Activated CD8-positive, alpha-beta memory T cell treated with anti-CD3 and anti-CD28 coated beads for 1 hour (primary cell): ENCODE data around the gene ATXN7L1.

Source experiments
- DNase-seq, 2 donors: peaks; one replicate each; pipeline ENCODE4 v3.0.0-alpha.2; 2020; ENCODE audit warnings: low read depth in 1 of 2; ENCODE audit errors: extremely low read depth in 1 of 2

The ATXN7L1 gene

DNA sequence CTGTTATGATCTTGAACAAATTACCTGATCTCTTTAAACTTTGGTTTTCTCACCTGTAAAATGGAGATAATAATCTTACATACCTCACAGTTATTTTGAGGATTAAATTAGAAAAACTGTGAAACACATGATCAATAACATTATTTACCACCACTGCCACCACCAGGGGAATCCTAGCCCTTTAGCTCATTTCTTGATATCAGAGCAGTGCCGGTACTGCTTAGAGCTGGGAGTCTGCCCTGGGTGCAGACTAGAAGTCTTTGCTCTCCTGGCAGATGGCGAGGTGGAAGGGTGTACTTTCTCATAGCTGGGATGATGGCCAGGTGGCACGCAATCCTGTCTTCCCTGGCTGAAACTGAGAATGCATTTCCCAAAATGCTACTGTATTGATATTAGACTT lies 282.4 kb downstream of the ATXN7L1 start:
- no peak for DNase-seq

DNA sequence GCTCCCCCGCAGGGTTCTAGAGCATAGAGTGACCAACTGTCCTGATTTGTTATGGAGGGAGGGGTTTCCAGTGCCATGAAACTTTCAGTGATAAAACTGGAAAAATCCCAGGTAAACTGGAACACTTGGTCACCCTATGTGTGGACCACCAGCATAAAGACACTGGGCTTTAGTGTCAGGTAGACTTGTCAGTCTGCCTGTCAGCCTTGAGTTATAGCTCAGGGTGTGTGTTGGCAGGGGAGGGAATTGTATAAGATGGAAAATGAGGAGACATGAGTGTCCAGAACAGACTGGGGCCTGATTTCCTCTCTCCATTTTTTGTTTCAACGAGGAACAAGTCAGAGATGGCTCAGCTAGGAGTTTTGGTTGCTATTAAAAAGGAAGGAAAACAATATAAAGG lies 284.9 kb downstream of the ATXN7L1 start:
- no peak for DNase-seq

DNA sequence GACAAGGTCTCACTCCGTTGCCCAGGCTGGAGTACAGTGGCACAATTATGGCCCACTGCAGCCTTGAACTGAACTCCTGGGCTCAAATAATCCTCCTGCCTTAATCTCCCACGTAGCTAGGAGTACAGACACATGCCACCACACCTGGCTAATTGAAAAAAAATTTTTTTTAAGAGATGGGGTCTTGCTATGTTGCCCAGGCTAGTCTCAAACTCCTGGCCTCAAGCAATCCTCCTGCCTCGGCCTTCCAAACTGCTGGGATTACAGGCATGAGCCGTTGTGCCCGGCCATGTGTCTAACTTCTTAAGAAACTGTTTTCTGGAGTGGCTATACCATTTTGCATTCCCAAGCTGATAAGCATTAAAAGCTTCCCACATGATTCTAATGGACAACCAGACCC lies 285.6 kb downstream of the ATXN7L1 start:
- no peak for DNase-seq

DNA sequence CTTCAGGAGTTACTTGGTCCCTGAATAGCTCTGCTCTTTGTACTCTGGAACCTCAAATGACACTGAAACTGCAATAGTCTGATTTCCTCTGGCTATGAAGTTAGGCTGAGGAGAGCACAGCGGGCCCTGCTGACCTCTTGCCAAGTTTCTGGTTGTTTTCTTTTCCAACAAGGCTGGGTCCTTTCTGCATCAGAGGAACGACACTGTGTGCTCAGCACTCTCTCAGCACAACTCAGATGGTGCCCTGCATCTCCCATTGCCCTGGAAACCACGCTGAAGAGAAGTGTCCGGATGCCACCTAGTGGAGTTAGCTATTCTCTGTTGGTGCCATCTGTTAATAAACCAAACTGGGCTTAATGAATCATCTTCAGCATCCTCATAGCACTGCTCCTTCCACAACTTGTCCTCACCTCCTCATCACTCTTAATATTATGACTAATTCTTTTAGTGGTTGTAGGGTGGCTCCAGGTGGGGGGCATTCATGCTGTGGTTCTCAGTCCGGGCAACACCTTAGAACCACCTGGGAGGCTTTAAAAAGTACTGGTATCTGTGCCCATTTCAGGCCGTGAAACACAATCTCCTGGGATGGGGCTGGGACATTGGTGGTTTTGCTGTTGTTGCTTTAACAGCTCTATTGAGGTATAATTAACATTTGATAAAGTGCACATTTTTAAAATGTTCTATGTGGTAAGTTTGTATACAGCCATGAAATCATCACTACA lies 286.9 kb downstream of the ATXN7L1 start:
- DNase-seq: no peak

DNA sequence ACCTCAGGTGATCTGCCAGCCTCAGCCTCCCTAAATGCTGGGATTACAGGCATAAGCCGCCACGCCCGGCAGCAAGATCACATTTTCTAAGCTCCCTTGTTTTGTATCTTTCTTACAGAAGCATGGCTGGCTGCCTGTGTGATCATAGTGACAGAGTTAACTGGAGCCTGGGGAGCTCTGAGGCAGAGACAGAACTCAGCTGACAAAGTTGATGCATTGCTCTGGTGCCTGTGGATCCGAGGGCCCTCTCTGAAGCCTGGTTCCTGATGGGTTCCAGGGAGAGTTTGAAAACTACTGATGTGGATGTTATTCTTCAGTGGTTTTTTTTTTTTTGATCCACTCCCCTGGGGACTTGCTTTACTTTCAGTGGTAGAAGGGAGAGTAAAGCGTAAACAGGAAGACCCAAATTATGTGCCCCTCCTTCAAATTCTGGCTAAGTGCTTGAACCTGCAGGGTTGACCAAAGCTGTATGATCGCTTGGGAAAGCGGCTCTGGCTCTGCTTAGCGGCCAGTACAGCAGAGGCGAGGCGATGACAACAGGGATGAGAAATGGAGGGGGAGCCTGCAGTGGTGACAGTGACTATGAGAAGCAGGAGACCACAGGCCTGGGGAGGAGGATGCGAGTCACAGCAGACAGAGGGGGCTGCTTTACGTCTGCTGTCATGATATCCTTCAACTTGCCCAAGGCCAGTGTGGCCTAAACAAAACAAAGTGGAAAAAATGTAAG lies 288.3 kb downstream of the ATXN7L1 start:
- DNase-seq: no peak

DNA sequence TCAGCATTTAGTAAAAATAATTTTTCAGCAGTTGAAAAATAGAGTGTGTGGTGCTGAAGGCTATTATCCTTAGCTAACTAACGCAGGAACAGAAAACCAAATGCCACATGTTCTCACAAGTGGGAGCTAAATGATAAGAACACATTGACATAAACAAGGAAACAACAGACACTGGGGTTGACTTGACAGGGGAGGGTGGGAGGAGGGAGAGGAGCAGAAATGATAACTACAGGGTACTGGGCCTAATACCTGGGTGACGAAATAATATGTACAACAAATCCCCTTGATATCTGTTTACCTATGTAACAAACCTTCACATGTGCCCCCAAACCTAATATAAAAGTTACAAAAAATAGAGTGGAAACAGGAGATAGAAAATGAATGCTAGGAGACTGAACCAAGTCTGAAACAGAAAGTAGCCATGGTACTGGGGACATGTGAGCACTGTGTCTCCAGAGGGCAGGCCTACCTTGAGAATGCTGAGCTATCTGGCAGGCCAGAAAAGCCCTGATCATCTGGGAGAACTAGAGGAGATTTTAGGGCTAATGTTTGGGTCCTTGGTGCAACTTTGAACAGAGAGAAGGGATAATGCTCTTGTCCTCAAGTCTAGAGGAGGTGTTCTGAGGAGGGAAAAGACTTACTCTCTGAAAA lies 290.4 kb downstream of the ATXN7L1 start:
- no peak for DNase-seq

- DNase-seq: no peak
Measured at GRCh38 chr7:105584165-105584564, 292.2 kb downstream of the ATXN7L1 start.

DNA sequence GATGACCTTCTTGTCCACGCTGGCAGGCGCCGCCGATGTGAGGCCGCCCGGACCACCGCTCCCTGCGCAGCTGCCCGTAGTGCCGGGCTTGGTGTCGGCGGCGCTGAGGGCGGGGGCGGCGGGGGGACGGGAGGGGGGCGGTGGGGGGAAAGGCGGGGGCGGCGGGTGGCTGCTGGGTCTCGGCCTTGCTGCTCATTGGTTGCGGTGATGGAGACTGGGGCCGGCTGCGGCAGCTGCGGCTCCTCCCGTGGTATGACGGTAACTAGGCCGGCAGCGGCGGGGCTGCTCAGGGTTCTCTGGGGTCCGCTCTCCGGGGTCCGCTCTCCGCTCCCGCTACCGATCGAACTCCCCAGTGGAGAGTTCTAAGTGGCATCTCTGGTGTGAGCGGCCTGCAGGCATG lies 293.3 kb downstream of the ATXN7L1 start:
- DNase-seq: no peak

- DNase-seq: peak in 1 of 2 donors; percentile 16
Measured at GRCh38 chr7:105581066-105581811, 295.2 kb downstream of the ATXN7L1 start, which contains the start of gene EFCAB10. EFCAB10 (minus strand) TSS chr7:105581493; CDS start chr7:105581463, 30 bp downstream.

GRCh38 chr7:105580022-105580740 lies 296.2 kb downstream of the ATXN7L1 start:
- no peak for DNase-seq

DNA sequence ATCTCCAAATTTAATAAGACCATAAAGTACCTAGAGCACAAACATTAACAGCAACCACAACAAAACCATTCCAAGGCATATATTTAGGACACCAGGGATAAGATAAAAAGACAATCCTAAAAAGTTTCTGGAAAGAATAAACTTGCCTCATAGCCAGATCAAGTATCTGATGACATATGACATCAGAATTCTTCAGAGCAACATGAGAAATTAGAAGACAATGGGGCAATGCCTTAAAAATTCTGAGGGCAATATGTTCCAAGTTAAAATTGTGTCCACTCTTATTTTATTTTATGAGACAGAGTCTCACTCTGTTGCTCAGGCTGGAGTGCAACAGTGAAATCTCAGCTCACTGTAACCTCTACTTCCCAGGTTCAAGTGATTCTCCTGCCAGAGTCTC lies 297.9 kb downstream of the ATXN7L1 start:
- DNase-seq: no peak

- DNase-seq: no peak
Measured at GRCh38 chr7:105577251-105577650, 299.1 kb downstream of the ATXN7L1 start.

- DNase-seq: no peak
Measured at GRCh38 chr7:105571891-105572290, 304.5 kb downstream of the ATXN7L1 start.

GRCh38 chr7:105567821-105568220 lies 308.6 kb downstream of the ATXN7L1 start:
- DNase-seq: no peak

- no peak for DNase-seq
Measured at GRCh38 chr7:105567024-105567423, 309.4 kb downstream of the ATXN7L1 start.

- DNase-seq: no peak
Measured at GRCh38 chr7:105565190-105565589, 311.2 kb downstream of the ATXN7L1 start.

GRCh38 chr7:105559926-105560325 lies 316.5 kb downstream of the ATXN7L1 start:
- no peak for DNase-seq
